Stimulated activated CD8-positive, alpha-beta memory T cell treated with anti-CD3 and anti-CD28 coated beads, Interleukin-7, amount 100 ng/mL, for 48 hours (primary cell): Measurements from ENCODE around the gene ICAM1.

ENCODE experiments used
- DNase-seq, 2 donors: peaks; one replicate each; pipeline ENCODE4 v3.0.0-alpha.2; 2020; ENCODE audit warnings: low read depth in 1 of 2; ENCODE audit errors: extremely low read depth in 1 of 2

Gene ICAM1

DNA sequence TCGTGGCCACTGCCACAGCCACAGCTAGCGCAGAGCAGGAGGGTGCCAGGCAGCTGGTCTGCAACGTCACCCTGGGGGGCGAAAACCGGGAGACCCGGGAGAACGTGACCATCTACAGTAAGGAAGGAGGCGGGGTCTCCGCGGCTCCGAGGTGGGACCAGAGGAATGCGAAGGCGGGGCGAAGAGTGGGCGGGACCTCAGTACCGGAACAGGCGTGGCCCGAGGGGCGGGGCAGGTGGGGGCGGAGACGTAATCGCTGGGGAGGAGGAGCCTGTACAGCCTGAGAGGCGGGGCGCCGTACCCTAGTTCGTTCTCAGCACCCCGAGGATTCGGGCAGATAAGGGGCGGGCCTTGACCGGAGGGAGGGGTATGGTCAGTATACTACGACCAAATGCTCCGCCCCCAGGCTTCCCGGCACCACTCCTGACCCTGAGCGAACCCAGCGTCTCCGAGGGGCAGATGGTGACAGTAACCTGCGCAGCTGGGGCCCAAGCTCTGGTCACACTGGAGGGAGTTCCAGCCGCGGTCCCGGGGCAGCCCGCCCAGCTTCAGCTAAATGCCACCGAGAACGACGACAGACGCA lies 21.4 kb downstream of the ICAM1 start:
- peak in 1 of 2 donors; percentile 80 for DNase-seq

DNA sequence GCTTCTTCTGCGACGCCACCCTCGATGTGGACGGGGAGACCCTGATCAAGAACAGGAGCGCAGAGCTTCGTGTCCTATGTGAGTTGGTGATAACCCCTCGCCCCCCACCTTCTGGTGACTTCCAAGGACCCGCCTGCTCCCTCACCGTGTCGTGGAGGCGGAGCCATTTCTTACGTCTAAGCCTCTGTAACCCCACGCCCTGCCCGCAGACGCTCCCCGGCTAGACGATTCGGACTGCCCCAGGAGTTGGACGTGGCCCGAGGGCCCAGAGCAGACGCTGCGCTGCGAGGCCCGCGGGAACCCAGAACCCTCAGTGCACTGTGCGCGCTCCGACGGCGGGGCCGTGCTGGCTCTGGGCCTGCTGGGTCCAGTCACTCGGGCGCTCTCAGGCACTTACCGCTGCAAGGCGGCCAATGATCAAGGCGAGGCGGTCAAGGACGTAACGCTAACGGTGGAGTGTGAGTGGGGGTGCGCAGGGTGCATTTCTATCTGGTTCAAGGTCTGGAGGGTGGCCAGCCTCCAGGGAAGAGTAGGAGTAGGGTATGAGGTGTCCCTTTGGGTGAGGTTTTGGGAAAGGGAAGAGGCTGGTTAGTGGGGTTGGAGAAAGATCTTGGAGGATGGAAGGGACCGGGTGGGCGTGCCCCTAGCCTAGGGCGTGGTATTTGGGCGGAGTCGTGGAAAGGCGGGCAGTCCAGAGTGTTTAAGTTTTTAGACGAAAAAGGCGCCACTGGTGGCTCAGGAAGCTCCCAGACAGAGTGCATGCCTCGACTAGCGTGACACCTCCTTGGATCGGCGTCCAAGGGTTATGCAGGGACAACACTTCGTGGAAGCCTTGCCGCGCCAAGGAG lies 22.1 kb downstream of the ICAM1 start:
- no peak for DNase-seq

DNA sequence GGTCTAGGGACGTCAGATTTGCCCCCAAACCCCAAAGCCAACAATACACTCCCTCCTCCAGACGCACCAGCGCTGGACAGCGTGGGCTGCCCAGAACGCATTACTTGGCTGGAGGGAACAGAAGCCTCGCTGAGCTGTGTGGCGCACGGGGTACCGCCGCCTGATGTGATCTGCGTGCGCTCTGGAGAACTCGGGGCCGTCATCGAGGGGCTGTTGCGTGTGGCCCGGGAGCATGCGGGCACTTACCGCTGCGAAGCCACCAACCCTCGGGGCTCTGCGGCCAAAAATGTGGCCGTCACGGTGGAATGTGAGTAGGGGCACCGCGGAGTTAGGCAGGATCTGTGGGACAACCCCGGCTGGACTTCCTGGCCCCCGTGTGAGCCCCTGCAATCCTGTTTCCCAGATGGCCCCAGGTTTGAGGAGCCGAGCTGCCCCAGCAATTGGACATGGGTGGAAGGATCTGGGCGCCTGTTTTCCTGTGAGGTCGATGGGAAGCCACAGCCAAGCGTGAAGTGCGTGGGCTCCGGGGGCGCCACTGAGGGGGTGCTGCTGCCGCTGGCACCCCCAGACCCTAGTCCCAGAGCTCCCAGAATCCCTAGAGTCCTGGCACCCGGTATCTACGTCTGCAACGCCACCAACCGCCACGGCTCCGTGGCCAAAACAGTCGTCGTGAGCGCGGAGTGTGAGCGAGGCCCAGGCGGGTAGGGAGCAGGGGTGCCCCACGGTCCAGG lies 22.9 kb downstream of the ICAM1 start:
- no peak for DNase-seq

DNA sequence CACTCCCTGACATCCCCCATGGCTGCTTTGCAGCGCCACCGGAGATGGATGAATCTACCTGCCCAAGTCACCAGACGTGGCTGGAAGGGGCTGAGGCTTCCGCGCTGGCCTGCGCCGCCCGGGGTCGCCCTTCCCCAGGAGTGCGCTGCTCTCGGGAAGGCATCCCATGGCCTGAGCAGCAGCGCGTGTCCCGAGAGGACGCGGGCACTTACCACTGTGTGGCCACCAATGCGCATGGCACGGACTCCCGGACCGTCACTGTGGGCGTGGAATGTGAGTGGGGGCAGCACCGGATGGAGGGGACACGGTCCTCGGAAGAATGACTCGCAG lies 23.4 kb downstream of the ICAM1 start:
- DNase-seq: no peak

DNA sequence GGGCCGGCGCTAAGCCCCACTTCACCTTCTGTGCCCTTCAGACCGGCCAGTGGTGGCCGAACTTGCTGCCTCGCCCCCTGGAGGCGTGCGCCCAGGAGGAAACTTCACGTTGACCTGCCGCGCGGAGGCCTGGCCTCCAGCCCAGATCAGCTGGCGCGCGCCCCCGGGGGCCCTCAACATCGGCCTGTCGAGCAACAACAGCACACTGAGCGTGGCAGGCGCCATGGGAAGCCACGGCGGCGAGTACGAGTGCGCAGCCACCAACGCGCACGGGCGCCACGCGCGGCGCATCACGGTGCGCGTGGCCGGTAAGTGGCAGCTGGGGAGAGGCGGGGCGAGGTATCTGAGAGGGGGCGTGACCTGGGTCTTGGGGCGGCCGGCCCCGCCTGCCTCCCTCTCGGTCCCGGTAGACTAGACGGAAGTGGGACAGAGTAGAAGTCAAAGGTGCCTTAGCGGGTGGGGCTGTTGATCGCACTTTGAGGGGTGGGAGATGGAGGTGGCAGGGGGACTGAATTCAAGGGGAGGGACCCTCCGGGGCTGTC lies 24.5 kb downstream of the ICAM1 start:
- no peak for DNase-seq

DNA sequence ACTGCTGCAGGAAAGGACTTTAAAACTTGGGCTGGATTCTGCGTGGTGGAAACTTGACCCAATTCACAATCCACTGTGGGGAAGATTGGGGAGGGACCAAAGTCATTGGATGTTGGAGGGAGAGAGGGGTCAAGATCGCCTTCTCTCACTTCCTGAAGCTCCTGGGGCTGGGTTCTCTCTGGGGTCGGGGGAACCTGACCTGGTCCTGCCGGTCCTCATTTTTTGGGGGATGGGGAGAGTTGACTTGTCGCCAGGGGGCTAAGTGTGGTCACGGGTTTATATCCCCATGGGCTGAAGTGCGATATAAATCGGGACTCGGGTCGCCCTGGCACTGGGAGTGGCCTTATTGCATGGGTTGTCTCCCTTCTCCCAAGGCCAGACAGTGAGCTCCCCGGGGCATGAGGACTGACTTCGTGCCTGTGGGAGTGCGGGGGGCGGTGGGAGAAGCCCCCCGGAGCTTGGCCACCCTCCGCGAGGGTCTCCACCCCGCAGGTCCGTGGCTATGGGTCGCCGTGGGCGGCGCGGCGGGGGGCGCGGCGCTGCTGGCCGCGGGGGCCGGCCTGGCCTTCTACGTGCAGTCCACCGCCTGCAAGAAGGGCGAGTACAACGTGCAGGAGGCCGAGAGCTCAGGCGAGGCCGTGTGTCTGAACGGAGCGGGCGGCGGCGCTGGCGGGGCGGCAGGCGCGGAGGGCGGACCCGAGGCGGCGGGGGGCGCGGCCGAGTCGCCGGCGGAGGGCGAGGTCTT lies 25.1 kb downstream of the ICAM1 start:
- DNase-seq: no peak

DNA sequence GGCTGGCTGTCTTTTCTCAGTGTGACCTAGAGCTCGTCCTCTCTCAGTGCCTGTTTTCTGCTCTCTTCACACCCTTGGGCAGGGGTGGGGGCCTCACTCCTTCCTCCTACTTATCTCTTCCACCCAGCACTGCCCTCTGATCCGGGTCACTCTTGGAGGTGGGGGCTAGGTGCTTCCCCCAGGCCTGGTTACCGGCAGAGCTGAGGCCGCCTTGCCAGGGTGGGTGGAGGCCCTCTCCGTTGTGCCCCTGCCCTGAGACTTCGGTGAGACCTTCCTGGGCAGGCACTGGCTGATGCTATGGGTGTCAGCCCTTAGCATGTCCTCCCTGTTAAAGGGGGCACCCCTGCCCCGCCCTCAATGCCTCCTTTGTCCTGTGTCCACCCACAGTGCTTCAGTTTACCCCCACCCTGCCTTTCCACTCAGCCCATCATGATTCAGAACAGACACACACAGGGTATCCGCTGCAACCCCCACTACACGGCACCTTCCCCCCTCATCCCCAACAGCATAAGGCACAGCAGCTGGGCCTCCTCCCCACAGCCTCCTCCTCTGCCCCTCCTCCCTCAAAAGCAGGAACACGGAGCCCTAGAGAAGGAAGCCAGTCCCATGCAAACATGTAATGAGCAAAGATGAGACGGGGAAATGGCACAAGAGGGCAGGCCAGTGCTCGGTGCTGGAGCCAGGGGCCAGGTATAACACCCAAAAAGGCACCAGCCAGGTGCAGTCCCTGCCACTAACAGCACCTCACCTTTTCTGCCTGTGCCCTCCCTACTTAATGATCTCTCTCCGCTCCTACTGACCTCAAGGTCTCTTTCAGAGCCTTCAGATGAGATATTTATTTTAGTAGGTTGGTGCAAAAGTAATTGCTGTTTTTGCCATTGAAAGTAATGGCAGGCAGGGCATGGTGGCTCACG lies 28.9 kb downstream of the ICAM1 start:
- no peak for DNase-seq

DNA sequence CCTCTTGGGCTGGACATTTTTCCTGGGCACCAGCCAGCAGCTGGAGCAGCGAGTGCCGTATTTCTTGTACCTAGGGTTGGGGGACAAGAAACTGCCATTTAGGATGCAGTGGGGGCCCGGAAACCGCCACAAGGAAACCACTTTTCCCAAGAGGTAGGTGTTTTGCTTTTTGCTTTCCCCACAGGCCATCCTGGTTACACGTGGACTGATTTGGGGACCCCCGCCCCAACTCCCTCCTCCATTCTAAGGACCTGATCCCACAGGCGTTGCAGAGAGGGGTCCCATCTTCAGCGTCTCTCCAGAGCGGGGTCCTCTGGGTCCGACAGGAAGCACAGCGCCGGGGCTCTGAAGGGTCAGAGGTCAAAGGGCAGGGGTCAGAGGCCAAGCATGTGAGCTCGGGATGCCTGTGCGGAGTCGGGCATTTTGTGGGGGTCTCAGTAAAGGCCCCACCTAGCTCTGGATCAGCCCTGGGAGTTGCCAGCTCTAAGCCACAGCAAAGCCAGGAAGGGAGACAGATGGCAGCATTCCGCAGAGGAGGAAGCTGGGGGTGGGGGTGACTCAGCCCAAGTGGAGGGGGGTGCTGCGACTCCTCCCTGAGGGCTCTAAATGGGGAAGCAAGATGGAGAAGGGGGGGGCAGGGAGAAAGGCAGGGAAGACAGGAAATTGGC lies 34.4 kb downstream of the ICAM1 start:
- DNase-seq: no peak

DNA sequence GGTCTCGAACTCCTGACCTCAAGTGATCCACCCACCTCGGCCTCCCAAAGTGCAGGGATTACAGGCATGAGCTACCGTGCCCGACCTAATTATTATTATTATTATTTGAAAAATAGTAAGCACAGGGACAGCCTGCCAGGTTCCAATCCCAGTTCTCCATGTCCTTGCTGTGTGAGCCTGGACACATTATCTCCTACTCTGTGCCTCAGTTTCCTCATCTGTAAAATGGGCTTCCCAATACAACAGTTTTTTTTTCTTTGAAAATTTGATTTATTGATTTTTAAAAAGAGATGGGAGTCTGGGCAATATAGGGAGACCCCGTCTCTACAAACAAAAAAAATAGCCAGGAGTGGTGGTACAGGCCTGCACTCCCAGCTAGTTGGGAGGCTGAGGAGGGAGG lies 35.4 kb downstream of the ICAM1 start:
- no peak for DNase-seq

DNA sequence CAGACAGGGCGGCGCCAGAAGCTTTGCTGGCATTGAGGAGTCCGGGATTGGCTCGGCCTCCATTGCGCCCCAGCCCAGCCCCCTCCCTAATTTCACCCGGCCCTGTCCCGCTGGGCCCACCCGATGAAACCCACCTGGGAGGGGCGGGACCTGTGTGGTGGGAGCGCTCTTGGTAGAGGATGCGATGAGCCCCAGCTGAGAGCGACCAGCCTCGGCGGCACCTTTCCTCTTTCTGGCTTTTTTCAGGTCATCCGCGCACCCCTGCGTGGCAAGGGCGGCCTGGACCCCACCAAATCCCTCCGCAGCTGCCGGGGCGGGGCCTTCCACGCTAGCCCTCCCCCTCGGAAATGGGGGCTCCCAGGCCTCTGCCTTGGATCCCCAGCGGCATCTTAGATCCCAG lies 38.5 kb downstream of the ICAM1 start, which contains the start of gene ZGLP1:
ZGLP1 (minus strand) TSS at position 393 of the 400 bp plus-strand sequence.
- DNase-seq: no peak

DNA sequence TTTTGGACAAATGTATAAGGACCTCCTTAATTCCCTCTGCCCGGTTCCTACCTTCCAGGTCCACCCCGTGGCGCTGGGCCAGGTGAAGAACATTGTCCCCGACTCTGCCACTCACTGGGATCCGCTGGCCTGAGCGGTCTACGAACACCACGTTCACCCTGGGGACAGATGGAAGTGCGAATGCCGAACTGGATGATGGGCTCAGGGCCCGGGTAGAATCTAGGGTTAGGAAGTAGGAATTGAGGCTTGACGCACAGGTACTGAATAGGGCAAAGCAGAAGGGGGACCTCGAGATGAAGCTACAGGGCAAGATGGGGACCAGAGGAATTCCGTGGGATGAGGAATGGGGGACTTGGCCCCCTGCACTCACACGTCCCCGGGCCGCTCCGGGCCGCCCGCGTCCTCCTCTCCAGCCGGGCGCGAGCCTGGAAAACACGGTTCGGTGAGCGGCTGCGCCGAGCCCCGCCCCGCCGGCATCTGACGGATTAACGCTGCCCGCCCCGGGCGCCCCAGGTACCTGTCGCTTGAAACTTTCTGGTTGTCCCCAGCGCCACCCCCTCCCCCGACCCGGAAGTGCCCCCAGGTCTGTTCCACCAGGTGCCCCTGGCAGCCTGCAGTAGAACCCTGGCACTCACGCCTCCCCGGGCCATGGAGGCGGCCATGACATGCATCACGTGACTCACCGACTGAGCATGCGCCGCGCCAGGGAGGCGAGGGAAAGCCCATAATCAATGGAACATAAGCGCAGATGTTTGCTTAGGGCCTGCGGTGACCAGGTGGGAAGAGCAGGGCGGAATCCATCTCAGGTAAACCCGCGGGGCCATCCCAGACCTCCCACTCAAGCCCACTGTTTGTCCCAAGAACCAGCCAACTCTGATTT lies 44.7 kb downstream of the ICAM1 start, which contains the start of gene FDX2:
FDX2 (minus strand) TSS at position 681 of the 880 bp plus-strand sequence; CDS start at position 662, 19 bp downstream.
- DNase-seq: peak; percentile 80 to 84

DNA sequence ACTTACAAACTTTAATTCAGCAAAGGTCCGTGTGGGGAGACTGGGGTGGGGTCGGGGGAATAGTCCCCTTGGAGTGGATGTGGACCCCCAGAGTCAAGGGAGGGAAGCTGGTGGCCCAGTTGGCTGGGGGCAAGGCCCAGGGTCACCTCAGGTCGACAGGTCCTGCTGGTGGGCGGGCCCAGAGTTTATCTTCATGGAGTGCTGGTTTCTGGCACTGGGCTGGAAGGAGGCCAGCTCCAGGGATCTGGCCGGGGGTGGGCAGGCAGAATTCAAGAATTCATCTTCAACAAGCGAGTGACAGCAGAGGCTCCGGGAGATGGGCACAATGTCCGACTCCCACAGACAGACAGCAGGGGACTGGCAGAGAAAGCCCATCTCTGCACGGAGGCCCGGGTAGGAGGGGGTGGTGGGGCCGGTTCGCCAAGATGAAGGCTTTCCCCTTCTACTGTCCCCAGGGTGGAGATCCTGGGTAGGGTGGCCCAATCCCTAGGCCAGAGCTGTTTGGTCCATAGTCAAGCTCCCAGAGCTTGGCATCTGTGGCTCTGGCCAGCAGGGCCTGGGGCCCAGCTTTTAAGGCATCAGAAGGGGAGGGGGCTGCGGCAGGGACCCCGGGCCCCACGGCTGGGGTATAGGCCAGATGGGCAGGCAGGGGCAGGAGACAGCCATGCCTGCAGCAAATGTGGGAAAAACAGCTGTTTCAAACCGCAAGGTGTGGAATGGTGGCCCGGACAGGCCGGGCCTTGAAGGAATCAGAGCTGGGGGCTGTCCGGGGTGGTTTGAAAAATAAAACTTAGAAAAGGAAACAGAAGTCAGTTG lies 45.5 kb downstream of the ICAM1 start:
- no peak for DNase-seq

DNA sequence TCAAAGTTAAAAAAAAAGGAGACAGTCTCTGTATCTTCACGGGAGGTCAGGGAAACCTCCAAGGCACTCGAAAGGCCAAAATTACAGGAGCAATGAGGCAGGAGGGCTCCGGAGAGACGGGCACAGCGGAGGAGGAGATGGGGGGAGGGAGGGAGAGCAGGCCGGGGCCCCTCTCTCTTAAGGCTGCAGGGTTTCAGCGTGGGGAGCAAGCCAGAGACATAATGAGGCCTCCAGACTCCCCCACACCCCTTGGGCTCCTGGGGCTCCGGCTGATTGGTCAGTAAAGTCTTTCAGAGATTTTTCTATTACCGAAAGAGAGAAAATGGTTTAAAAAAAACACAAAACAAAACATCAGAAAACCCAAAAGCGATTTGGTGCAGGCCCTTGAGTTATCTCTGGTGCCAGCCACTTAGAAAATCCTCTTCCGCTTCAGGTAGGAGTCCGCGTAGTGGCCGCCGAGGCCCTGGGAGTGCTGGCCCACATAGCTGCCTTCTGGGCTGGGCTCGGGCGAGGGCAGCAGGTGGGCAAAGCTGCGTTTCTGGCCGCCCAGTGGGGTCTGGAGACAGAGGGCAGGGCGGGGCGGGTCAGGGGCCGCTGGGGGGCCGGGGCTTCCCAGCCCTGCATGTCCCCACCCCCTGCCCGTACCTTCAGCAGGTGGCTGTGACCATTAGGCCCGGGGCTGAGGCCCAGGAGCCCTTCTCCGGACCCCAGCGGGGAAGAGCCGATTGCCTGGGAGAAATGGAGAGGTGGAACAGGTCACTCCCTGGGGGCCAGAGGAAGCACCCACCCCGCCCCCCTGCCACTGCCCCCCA lies 46.3 kb downstream of the ICAM1 start:
- DNase-seq: no peak

DNA sequence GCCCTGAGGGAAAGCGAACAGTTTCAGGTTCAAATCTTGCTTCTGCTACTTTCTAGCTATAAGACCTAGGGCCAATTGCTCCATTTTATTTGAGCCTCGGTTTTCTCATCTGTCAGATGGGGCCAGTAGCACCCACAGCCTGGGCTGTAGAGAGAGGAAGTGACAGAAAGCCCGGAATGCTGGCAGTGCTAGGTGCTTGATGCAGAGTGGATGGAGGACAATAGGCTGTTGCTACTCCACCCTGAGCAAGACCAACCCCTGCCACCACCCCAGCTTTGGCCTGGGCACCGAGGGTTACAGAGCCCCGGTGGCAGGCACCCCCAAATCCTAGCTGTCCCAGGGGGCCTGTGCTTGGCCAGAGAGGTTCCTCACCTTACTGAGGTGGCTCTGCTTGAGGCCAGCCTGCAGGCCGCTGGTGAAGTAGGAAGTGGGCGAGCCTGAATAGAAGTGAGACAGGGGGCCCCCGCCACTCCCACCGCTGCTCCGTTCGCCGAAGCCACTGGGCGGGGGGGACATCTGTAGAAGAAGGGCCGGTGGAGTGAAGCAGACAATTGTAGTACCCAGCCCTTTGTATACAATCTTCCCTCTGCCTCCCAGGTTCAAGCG lies 47.0 kb downstream of the ICAM1 start:
- DNase-seq: no peak

DNA sequence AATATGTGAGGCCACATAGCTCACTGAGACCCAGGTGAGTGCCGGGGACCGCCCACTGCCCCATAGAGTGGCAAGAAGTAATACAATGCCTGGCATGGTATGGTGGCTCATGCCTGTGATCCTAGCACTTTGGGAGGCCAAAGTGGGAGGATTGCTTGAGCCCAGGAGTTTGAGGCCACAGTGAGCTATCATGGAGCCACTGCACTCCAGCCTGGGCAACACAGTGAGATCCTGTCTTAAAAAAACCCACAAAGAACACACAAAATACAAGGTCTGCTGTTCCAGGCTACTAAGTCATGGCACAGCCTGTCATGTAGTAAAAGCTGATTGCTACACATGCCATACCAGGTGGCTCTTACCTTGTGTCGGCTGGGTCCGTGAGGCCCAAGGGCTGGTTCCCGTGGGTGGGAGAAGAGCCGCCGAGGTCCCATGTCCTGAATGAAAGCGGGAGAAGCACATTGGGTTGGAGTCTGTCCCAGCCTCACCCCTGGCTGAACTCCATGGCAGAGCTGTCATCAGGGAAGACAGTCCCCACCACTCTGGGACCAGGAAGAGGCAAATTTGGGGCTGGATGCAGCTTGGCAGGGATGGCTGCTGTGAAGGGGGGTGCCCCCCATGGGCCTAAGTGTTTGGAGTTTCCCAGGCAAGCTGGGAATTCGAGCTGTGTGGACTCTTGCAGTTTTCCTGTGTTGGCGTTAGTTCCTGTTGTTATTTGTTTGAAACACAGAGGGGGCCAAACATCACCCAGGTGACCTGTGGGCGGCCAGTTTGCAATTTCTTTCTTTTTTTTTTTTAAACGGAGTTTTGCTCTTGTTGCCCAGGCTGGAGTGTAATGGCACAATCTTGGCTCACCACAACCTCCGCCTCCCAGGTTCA lies 48.1 kb downstream of the ICAM1 start:
- DNase-seq: no peak
